H1 (cell line): ENCODE measurements around the gene TLR9. TPM values are rescaled to one million over a fixed set of nuclear protein-coding genes. Genes with fewer than 3 reads are reported as not detected.

Experiments
- CTCF ChIA-PET: fragments of 300-600 bp; sonication (Branson Sonifier 250); formaldehyde crosslinking; loops from one replicate; lab custom pipeline; 2021; ENCODE audit not compliant: partially characterized antibody; lab: Charles Lee
- POLR2A ChIA-PET: fragments of 300-600 bp; sonication (Branson Sonifier 250); formaldehyde crosslinking; loops from one replicate; lab custom pipeline; 2021; ENCODE audit warnings: inconsistent platforms; ENCODE audit not compliant: partially characterized antibody; lab: Charles Lee
- DNase-seq, 2 experiments: peaks; one replicate each; pipeline versions ENCODE4 v3.0.0 to v3.0.0-alpha.2; 2010 to 2022; ENCODE audit warnings: low spot score in 2 of 2, low read depth in 1 of 2, mixed read lengths in 1 of 2
- FAIRE-seq: peaks from 2 replicates; lab custom pipeline; 2011; peaks lifted over from hg19 to GRCh38; lab: Jason Lieb, UNC
- H2AFZ ChIP-seq: 2 replicates; pipeline ENCODE4 v1.8.1; 2012; ENCODE audit warnings: low read length, inconsistent platforms
- H2AK5ac ChIP-seq: 2 replicates; pipeline ENCODE4 v1.6.1; 2013; ENCODE audit warnings: low read depth, low read length
- H2BK120ac ChIP-seq: replicated peaks from 2 replicates; pipeline ENCODE3; 2013; ENCODE audit warnings: low read depth, low read length, inconsistent platforms
- H2BK12ac ChIP-seq: 2 replicates; pipeline ENCODE4 v1.6.1; 2013; ENCODE audit warnings: low read depth, low read length
- H2BK15ac ChIP-seq: 2 replicates; pipeline ENCODE4 v1.6.1; 2013; ENCODE audit warnings: low read length
- H2BK20ac ChIP-seq: 2 replicates; pipeline ENCODE4 v1.6.1; 2013; ENCODE audit warnings: low read length
- H2BK5ac ChIP-seq: 2 replicates; pipeline ENCODE4 v1.6.1; 2013; ENCODE audit warnings: low read depth, low read length
- H3K14ac ChIP-seq: 2 replicates; pipeline ENCODE4 v1.6.1; 2013; ENCODE audit warnings: inconsistent platforms; ENCODE audit not compliant: insufficient read length
- H3K18ac ChIP-seq: 2 replicates; pipeline ENCODE4 v1.6.1; 2013; ENCODE audit warnings: low read length; ENCODE audit errors: extremely low read depth
- H3K23ac ChIP-seq: 2 replicates; pipeline ENCODE4 v1.6.1; 2013; ENCODE audit warnings: inconsistent platforms; ENCODE audit not compliant: insufficient read length
- H3K23me2 ChIP-seq: 2 replicates; pipeline ENCODE4 v1.6.1; 2013; ENCODE audit warnings: low read depth, low read length
- H3K27ac ChIP-seq: 2 replicates; pipeline ENCODE4 v1.6.1; 2011; ENCODE audit warnings: low read depth, low read length, inconsistent platforms
- H3K27me3 ChIP-seq, 4 experiments: replicated peaks in 1 of 4; 1 replicate in 1 of 4; 2 replicates in 3 of 4; pipeline versions ENCODE4 v1.6.1 to v1.8.1; 2011 to 2013; ENCODE audit warnings: low read length in 3 of 4, mild to moderate bottlenecking in 3 of 4, inconsistent platforms in 2 of 4, mixed read lengths in 2 of 4, moderate library complexity in 1 of 4; ENCODE audit not compliant: control insufficient read depth in 3 of 4, insufficient read depth in 3 of 4; ENCODE audit errors: extremely low read depth in 1 of 4
- H3K36me3 ChIP-seq, 4 experiments: 2 replicates each; pipeline versions ENCODE4 v1.6.1 to v1.8.1; 2011 to 2013; ENCODE audit warnings: mild to moderate bottlenecking in 4 of 4, low read length in 3 of 4, moderate library complexity in 2 of 4, control low read depth in 1 of 4, inconsistent platforms in 1 of 4; ENCODE audit not compliant: insufficient read depth in 4 of 4, control insufficient read depth in 2 of 4
- H3K4ac ChIP-seq: replicated peaks from 2 replicates; pipeline ENCODE3; 2013; ENCODE audit warnings: low read length, low read depth, mixed read lengths, inconsistent platforms; ENCODE audit not compliant: insufficient read length
- H3K4me1 ChIP-seq, 4 experiments: replicated peaks in 1 of 4; 1 replicate in 1 of 4; 2 replicates in 3 of 4; pipeline versions ENCODE4 v1.6.1 to v1.8.1; 2011 to 2013; ENCODE audit warnings: low read length in 3 of 4, inconsistent platforms in 2 of 4, mixed read lengths in 1 of 4; ENCODE audit not compliant: insufficient read depth in 4 of 4, control insufficient read depth in 3 of 4
- H3K4me2 ChIP-seq, 2 experiments: 2 replicates each; pipeline versions ENCODE4 v1.6.1 to v1.8.1; 2011 to 2013; ENCODE audit warnings: low read depth in 2 of 2, low read length in 2 of 2, control low read depth in 1 of 2, inconsistent platforms in 1 of 2, mild to moderate bottlenecking in 1 of 2; ENCODE audit not compliant: insufficient read depth in 1 of 2
- H3K4me3 ChIP-seq, 4 experiments: fragments of 200-600, 300-600 bp in 1 of 4; sonication (generic), shearing (Covaris generic), sonication (Bioruptor Twin) in 1 of 4; 2 replicates each; pipeline versions ENCODE4 v1.5.1 to v1.8.1; 2011 to 2016; ENCODE audit warnings: low read length in 4 of 4, low read depth in 3 of 4, control low read depth in 2 of 4, inconsistent platforms in 2 of 4, mild to moderate bottlenecking in 2 of 4, mixed read lengths in 1 of 4, moderate library complexity in 1 of 4; ENCODE audit not compliant: insufficient read depth in 2 of 4; ENCODE audit errors: extremely low read depth in 1 of 4
- H3K56ac ChIP-seq: replicated peaks from 2 replicates; pipeline ENCODE3; 2013; ENCODE audit warnings: low read depth, mild to moderate bottlenecking, mixed read lengths, low read length, inconsistent platforms; ENCODE audit not compliant: insufficient read length
- H3K79me1 ChIP-seq: 2 replicates; pipeline ENCODE4 v1.6.1; 2013; ENCODE audit warnings: low read depth, low read length, control low read depth
- H3K79me2 ChIP-seq, 2 experiments: 2 replicates each; pipeline versions ENCODE4 v1.6.1 to v1.8.1; 2012 to 2013; ENCODE audit warnings: low read length in 2 of 2, mild to moderate bottlenecking in 2 of 2, inconsistent platforms in 1 of 2; ENCODE audit not compliant: insufficient read depth in 2 of 2, control insufficient read depth in 1 of 2
- H3K9ac ChIP-seq, 4 experiments: replicated peaks in 1 of 4; 1 replicate in 1 of 4; 2 replicates in 3 of 4; pipeline versions ENCODE4 v1.6.1 to v1.8.1; 2011 to 2013; ENCODE audit warnings: low read depth in 3 of 4, low read length in 3 of 4, control low read depth in 2 of 4, mild to moderate bottlenecking in 2 of 4, moderate library complexity in 2 of 4, inconsistent platforms in 1 of 4; ENCODE audit errors: extremely low read depth in 1 of 4
- H3K9me3 ChIP-seq, 2 experiments: 2 replicates each; pipeline versions ENCODE4 v1.6.1 to v1.8.1; 2012 to 2013; ENCODE audit warnings: mild to moderate bottlenecking in 2 of 2, moderate library complexity in 2 of 2, control low read depth in 1 of 2, inconsistent platforms in 1 of 2, low read depth in 1 of 2, low read length in 1 of 2, mixed read lengths in 1 of 2; ENCODE audit not compliant: insufficient read depth in 2 of 2
- H4K20me1 ChIP-seq, 2 experiments: replicated peaks in 1 of 2; 2 replicates each; pipeline versions ENCODE3 to v1.8.1; 2011 to 2013; ENCODE audit warnings: inconsistent platforms in 2 of 2, low read length in 2 of 2, mild to moderate bottlenecking in 1 of 2; ENCODE audit not compliant: insufficient read depth in 2 of 2, control insufficient read depth in 1 of 2
- H4K5ac ChIP-seq: 2 replicates; pipeline ENCODE4 v1.6.1; 2013; ENCODE audit warnings: low read length, low read depth, mixed read lengths, inconsistent platforms; ENCODE audit not compliant: insufficient read length
- H4K8ac ChIP-seq: 2 replicates; pipeline ENCODE4 v1.8.0; 2013; ENCODE audit warnings: mild to moderate bottlenecking, moderate library complexity, low read length, inconsistent platforms; ENCODE audit not compliant: insufficient read depth; ENCODE audit errors: extremely low read depth
- H4K91ac ChIP-seq: replicated peaks from 2 replicates; pipeline ENCODE3; 2013; ENCODE audit warnings: low read length, mixed read lengths, inconsistent platforms; ENCODE audit not compliant: insufficient read length
- ASH2L ChIP-seq: fragments of 200-600, 300-600 bp; sonication (generic); IDR thresholded peaks from one replicate; pipeline ENCODE4 v1.7.1; 2017; ENCODE audit warnings: low read length
- BRCA1 ChIP-seq: IDR thresholded peaks from 2 replicates; pipeline ENCODE4 v1.6.1; 2012; ENCODE audit warnings: low read depth, low read length, improper control_type of control experiment
- CTBP2 ChIP-seq: IDR thresholded peaks from 2 replicates; pipeline ENCODE4 v1.7.0; 2011; ENCODE audit warnings: borderline replicate concordance, mild to moderate bottlenecking, moderate library complexity, mixed read lengths, low read length; ENCODE audit not compliant: insufficient read depth, insufficient read length
- EP300 ChIP-seq, 2 experiments: IDR thresholded peaks; 1 replicate in 1 of 2; 2 replicates in 1 of 2; pipeline ENCODE4 v1.6.1; 2011 to 2012; ENCODE audit warnings: low read depth in 2 of 2, low read length in 2 of 2, mild to moderate bottlenecking in 2 of 2, borderline replicate concordance in 1 of 2, inconsistent platforms in 1 of 2, moderate library complexity in 1 of 2
- GTF2F1 ChIP-seq: IDR thresholded peaks from 2 replicates; pipeline ENCODE4 v1.6.1; 2012; ENCODE audit warnings: low read depth, low read length, improper control_type of control experiment, borderline replicate concordance
- JUN ChIP-seq: IDR thresholded peaks from 2 replicates; pipeline ENCODE4 v1.6.1; 2011; ENCODE audit warnings: low read depth, mild to moderate bottlenecking, improper control_type of control experiment, low read length
- MAFK ChIP-seq: IDR thresholded peaks from 2 replicates; pipeline ENCODE4 v1.6.1; 2012; ENCODE audit warnings: low read depth, mild to moderate bottlenecking, improper control_type of control experiment, low read length
- POLR2A ChIP-seq, 2 experiments: IDR thresholded peaks; 1 replicate in 1 of 2; 2 replicates in 1 of 2; pipeline ENCODE4 v1.6.1; 2011; ENCODE audit warnings: low read depth in 2 of 2, low read length in 2 of 2, mild to moderate bottlenecking in 2 of 2; ENCODE audit errors: control extremely low read depth in 1 of 2
- SP2 ChIP-seq: IDR thresholded peaks from 2 replicates; pipeline ENCODE4 v1.6.1; 2012; ENCODE audit warnings: mild to moderate bottlenecking, low read length, inconsistent platforms
- SRF ChIP-seq: IDR thresholded peaks from 2 replicates; pipeline ENCODE4 v1.6.1; 2011; ENCODE audit warnings: mild to moderate bottlenecking, low read depth, low read length, moderate library complexity
- TBP ChIP-seq: IDR thresholded peaks from 2 replicates; pipeline ENCODE4 v1.6.1; 2011; ENCODE audit warnings: low read depth, low read length, improper control_type of control experiment
- TCF12 ChIP-seq: IDR thresholded peaks from 2 replicates; pipeline ENCODE4 v1.6.1; 2011; ENCODE audit warnings: low read depth, mild to moderate bottlenecking, low read length
- WGBS, 2 experiments: shearing (Covaris generic) in 1 of 2; methylation state at CpG; one replicate each; pipeline versions ENCODE4 v1.1.6 to v1.1.7; 2013 to 2015; ENCODE audit warnings: low lambda C conversion rate in 2 of 2, mixed read lengths in 2 of 2, inconsistent platforms in 1 of 2, low coverage in 1 of 2, missing lambda C conversion rate in 1 of 2; ENCODE audit not compliant: insufficient replicate concordance in 2 of 2, insufficient coverage in 1 of 2, insufficient read length in 1 of 2; ENCODE audit errors: extremely low coverage in 1 of 2, missing lambda C conversion rate in 1 of 2; 5-methylcytosine and 5-hydroxymethylcytosine counted together
- polyA plus RNA-seq, 7 experiments: library from polyadenylated mRNA; depleted of rRNA in 3 of 7; stranded (reverse) in 5 of 7; unstranded in 2 of 7; fragments of >200 nt in 5 of 7; fragments of 200-250 nt in 2 of 7; gene quantifications; 1 replicate in 5 of 7; 2 replicates in 1 of 7; 4 replicates in 1 of 7; pipeline versions ENCODE4 v1.2.1 to v1.2.3, GENCODE V29; 2011 to 2013; ENCODE audit warnings: missing spikeins in 2 of 7, mixed read lengths in 2 of 7
- total RNA-seq: library from RNA; stranded (reverse); fragmentation: NEBNext Ultra II Directional; extraction: Animal tissue kit (Norgen Biotek cat#: 25700); gene quantifications from 2 replicates; pipeline ENCODE4 v1.2.1, GENCODE V29; 2021

TLR9 gene
- total and polyA plus RNA-seq, 2 of the 8 experiments (the other 6 are each of a cell fraction or from before 2014, with no cell fraction given): 0.05 TPM; not detected in 1

DNA sequence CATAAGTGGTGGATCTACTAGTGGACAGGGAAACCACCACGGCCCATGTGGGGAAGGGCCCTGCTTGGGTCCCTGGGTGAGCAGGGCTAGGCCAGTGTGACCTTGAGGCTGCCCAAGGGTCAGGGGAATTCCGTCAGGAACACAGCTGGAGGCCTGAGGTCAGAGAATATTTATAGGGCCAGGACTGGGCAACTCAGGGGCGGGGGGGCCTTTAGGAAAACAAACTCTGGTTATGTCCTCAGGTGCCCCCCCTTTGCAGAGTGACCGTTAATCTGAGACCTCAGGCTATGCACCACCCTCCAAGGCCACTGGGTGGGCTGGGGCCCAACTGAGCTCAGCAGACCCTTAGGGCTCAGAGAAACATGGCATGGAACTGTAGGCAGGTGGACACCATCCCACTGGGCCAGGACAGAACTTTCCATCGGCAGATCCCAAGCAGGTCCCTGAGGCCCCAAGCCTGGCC, 11.0 kb upstream of the TLR9 start:
- FAIRE-seq (no peak), DNase-seq (peak in 1 of 2 experiments; percentile 40)
- Histone ChIP-seq H3K4ac (peak overlapping the region; percentile 44), H3K23ac (no peak overlapping the region), H2BK120ac (no peak overlapping the region), H3K23me2 (peaks cover 9% of the 10 kb centered on the region), H3K4me3 (peak overlapping the region in 1 of 4 experiments; percentile 89; a peak in 1 of 8 replicates), H3K9me3 (no peaks in the 10 kb centered on the region), H2BK20ac (no peak overlapping the region), H4K91ac (no peak overlapping the region), H3K79me1 (peaks cover 15% of the 10 kb centered on the region), H4K8ac (no peak overlapping the region), H2AFZ (no peak overlapping the region), H2BK12ac (no peak overlapping the region), H3K27ac (peak overlapping the region; percentile 7; the same call in 1 of the 2 replicates), H4K5ac (no peak overlapping the region), H3K14ac (no peak overlapping the region), H3K18ac (no peak overlapping the region), H3K79me2 (peaks cover 0 to 15% of the 10 kb centered on the region in 2 experiments; a peak in 2 of 4 replicates), H3K56ac (no peak overlapping the region), H3K4me1 (peaks cover 15 to 42% (median 28%) of the 10 kb centered on the region in 4 experiments), H3K4me2 (peak overlapping the region; percentile 78 to 98; a peak in 3 of 4 replicates), H2BK15ac (no peak overlapping the region), H3K9ac (no peak overlapping the region), H3K27me3 (no peaks in the 10 kb centered on the region), H4K20me1 (peaks cover 4 to 9% of the 10 kb centered on the region in 2 experiments), H2BK5ac (peak overlapping the region; percentile 68; the same call in 1 of the 2 replicates), H3K36me3 (no peaks in the 10 kb centered on the region), H2AK5ac (no peak overlapping the region)
- WGBS, 2 experiments: 85% methylated on average over 5 of the region's 5 CpGs; no CpG with 5 or more reads in 1 of the 2 experiments
- ChIA-PET POLR2A (interaction anchor here (0.9 to 6.5 kb wide), 8 partner anchors 9 to 245 kb away, joined by 3 to 69 read pairs (median 4); partner anchors contain the start of genes PPM1M, TLR9 and WDR82), CTCF (interaction anchor here (0.6 to 14.4 kb wide), 16 partner anchors 8 to 283 kb away, joined by 3 to 336 read pairs (median 5); partner anchors contain the start of genes PPM1M, TLR9 and WDR82)
- no peak for TF ChIP-seq BRCA1
- no peak for TF ChIP-seq MAFK
- TF ChIP-seq CTBP2: no peak
- no peak for TF ChIP-seq GTF2F1
- TF ChIP-seq TBP: no peak
- no peak for TF ChIP-seq ASH2L
- no peak for TF ChIP-seq JUN
- no peak for TF ChIP-seq SP2
- no peak for TF ChIP-seq SRF
- no peak for TF ChIP-seq EP300 (IDR thresholded peaks at IDR 0.05; ENCODE audit: borderline replicate concordance in 1 of 2, low read depth in 2 of 2, low read length in 2 of 2)
- no peak for TF ChIP-seq POLR2A (IDR thresholded peaks at IDR 0.05; ENCODE audit: control extremely low read depth in 1 of 2, low read depth in 2 of 2, low read length in 2 of 2)
- no peak for TF ChIP-seq TCF12
